Measurements from ENCODE around the gene MAST2.

MAST2 gene

GRCh38 chr1:45973121-45973520 is 169.7 kb downstream of the MAST2 start:
- TF ChIP-seq ZNF274 (IDR thresholded peaks at IDR 0.05; ENCODE audit: low read depth, low read length), result no peak
- no peak overlapping the region for H3K4me3 ChIP-seq (ENCODE audit: low read length)

DNA sequence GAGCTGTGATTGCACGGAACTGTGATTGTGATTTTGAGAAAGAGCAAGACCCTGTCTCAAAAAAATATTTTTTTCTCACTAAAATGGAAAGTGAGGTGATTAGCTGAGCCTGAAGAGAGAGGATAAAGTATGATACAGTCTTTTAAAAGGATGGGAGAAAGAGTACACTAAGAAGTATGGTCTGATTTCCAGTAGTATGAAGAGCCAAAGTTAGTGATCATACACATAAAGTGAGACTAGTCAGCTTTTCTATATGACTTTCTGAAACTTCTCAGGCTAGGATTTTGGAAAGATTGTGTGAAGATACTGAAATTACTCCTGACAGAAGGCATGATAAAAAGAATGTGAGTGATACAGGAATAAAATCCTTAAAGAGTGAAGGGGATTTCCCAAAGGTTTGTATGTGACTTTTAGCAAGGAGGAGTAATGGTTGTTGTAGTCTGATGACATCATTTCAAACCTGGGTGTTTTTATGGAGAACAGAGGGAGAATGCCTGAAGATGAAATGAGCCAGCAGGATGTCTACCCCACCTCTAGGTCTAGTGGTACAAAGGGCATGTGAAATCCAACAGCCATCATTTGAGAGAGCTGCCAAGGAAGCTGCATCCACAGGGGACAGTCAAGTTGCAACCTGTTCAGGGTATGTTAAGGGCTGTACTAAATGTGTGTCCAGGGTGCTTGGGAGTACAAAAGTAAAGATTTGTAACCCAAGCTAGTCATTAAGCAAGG is 171.3 kb downstream of the MAST2 start:
- no peak overlapping the region for H3K4me3 ChIP-seq (ENCODE audit: low read length)
- no peak for TF ChIP-seq ZNF274 (IDR thresholded peaks at IDR 0.05; ENCODE audit: low read depth, low read length)

DNA sequence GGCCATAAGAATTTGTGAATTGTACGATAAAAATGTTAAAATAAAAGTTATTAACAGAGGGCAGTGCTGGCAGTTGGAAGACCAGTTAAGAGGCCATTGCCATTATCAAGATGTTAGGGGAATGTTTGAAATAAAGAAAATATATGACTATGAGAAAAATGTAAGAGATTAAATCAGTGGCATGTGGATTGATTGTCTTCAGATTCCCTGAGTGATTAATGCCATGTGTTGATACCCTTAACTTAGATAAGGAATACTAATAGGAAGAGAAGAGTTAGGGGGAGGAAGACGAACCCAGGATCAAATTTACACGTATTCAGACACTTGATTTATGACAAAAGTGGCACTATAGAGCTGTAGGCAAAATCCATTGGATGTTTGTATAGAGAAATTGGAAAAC is 173.2 kb downstream of the MAST2 start:
- TF ChIP-seq ZNF274 (IDR thresholded peaks at IDR 0.05; ENCODE audit: low read depth, low read length), result no peak
- H3K4me3 ChIP-seq (ENCODE audit: low read length), result no peak overlapping the region

DNA sequence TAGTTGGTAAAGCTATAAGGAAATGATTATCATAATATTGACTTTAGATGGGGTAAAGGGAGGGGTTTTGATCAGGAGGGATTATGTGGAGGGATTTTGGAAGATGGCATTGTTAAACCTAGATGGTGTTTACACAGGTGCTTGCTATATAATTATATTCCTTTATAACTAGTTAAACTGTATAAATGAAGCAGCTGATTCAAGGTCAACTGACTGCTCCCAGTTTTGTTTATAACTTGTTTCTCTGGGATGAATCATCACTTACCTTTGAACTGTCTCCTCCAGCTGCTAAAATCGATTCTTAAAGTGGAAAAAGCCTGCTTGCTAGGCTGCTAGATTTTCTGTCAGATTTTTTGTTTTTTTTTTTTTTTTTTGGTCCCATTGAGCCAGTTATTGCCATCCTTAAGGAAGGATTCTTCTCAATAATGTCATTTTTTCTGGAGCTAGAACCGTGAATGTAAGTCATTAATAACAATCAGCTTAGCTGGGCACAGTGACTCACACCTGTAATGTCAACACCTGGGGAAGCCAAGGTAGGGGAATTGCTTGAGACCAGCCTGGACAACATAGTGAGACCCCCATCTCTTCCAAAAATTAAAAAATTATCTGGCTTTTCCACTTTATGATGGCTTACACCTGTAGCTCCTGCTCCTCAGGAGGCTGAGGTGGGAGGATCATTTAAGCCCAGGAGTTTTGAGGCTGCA is 175.8 kb downstream of the MAST2 start:
- TF ChIP-seq ZNF274 (IDR thresholded peaks at IDR 0.05; ENCODE audit: low read depth, low read length), result no peak
- H3K4me3 ChIP-seq (ENCODE audit: low read length), result no peak overlapping the region

DNA sequence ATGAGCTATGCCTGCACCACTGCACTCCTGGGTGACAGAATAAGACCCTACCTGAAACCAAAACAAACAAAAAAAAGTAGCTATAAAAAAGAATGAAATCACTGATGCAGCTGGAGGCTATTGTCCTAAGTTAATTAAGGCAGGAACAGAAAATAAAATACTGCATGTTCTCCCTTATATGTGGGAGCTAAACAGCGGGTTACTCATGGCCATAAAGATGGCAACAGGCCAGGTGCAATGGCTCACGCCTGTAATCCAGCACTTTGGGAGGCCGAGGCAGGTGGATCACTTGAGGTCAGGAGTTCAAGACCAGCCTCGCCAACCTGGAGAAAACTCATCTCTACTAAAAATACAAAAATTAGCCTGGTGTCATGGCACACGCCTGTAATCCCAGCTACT is 176.4 kb downstream of the MAST2 start:
- H3K4me3 ChIP-seq (ENCODE audit: low read length), result no peak overlapping the region
- TF ChIP-seq ZNF274 (IDR thresholded peaks at IDR 0.05; ENCODE audit: low read depth, low read length), result no peak

- no peak for TF ChIP-seq ZNF274 (IDR thresholded peaks at IDR 0.05; ENCODE audit: low read depth, low read length)
- H3K4me3 ChIP-seq (ENCODE audit: low read length), result no peak overlapping the region
Observed at GRCh38 chr1:45982359-45982758, 178.9 kb downstream of the MAST2 start.

- no peak overlapping the region for H3K4me3 ChIP-seq (ENCODE audit: low read length)
- TF ChIP-seq ZNF274 (IDR thresholded peaks at IDR 0.05; ENCODE audit: low read depth, low read length), result no peak
Observed at GRCh38 chr1:45983967-45984366, 180.6 kb downstream of the MAST2 start.

- H3K4me3 ChIP-seq (ENCODE audit: low read length), result no peak overlapping the region
- TF ChIP-seq ZNF274 (IDR thresholded peaks at IDR 0.05; ENCODE audit: low read depth, low read length), result no peak
Observed at GRCh38 chr1:45987204-45987603, 183.8 kb downstream of the MAST2 start.

DNA sequence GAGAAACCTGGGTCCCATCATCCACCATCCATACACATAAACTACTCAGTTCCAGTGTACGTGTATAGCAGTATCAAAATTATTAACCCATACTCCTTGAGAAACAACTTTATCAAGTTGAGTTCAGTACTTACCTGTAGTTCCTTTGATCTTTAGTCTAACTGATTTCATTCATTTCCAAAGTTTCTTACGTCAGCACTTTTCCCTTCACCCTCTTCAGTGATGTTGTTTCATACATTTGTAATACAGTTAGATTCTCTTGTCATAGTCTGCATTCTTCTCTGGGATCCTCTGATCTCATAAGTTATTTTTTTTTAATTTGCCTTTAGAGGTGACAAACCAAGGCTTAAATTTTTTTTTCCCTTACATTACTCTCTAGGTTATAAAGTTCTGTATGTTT is 185.8 kb downstream of the MAST2 start:
- no peak overlapping the region for H3K4me3 ChIP-seq (ENCODE audit: low read length)
- no peak for TF ChIP-seq ZNF274 (IDR thresholded peaks at IDR 0.05; ENCODE audit: low read depth, low read length)

GRCh38 chr1:45994423-45994822 is 191.0 kb downstream of the MAST2 start:
- no peak overlapping the region for H3K4me3 ChIP-seq (ENCODE audit: low read length)
- TF ChIP-seq ZNF274 (IDR thresholded peaks at IDR 0.05; ENCODE audit: low read depth, low read length), result no peak

DNA sequence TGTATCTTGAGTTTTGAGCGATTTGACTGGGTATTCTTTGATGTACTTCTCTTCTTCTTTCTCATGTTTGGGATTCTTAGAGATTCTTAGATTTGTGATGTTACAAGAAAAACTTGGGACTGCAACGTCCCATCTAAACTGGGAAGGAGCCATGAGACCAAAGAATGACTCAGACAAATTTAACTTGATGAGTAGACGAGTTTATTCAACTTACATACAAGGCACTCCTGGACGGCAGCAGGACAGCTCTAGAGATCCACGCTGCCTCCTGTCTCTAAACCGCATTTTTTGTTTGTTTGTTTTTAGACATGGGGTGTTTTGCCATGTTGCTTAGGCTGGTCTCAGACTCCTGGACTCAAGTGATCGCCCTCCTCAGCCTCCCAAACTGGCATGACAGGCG is 191.9 kb downstream of the MAST2 start:
- no peak for TF ChIP-seq ZNF274 (IDR thresholded peaks at IDR 0.05; ENCODE audit: low read depth, low read length)

GRCh38 chr1:45998020-45998617 is 194.7 kb downstream of the MAST2 start:
- H3K4me3 ChIP-seq (ENCODE audit: low read length), result no peak overlapping the region
- TF ChIP-seq ZNF274 (IDR thresholded peaks at IDR 0.05; ENCODE audit: low read depth, low read length), result no peak

More for the DNA sequence above, 191.9 kb downstream of the MAST2 start:
- no peak overlapping the region for H3K4me3 ChIP-seq (ENCODE audit: low read length)

DNA sequence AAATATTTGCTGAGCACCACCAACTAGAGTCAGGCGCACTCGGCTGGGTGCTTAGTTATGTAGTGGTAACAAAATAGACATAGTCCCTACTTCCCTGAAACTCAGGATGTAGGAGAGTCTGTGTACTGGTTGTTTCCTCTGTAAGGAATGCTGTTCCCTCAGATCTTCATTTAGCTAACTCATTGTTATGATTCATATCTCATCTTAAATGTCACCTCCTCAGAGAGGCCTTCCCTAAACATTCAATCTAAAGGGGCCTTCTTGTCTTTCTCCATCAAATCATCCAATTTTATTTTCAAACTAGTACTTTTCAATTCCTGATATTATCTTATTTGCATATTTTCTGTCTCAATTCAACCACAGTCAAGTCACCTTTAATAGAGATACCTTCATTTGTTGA is 196.1 kb downstream of the MAST2 start:
- TF ChIP-seq ZNF274 (IDR thresholded peaks at IDR 0.05; ENCODE audit: low read depth, low read length), result no peak
- no peak overlapping the region for H3K4me3 ChIP-seq (ENCODE audit: low read length)

DNA sequence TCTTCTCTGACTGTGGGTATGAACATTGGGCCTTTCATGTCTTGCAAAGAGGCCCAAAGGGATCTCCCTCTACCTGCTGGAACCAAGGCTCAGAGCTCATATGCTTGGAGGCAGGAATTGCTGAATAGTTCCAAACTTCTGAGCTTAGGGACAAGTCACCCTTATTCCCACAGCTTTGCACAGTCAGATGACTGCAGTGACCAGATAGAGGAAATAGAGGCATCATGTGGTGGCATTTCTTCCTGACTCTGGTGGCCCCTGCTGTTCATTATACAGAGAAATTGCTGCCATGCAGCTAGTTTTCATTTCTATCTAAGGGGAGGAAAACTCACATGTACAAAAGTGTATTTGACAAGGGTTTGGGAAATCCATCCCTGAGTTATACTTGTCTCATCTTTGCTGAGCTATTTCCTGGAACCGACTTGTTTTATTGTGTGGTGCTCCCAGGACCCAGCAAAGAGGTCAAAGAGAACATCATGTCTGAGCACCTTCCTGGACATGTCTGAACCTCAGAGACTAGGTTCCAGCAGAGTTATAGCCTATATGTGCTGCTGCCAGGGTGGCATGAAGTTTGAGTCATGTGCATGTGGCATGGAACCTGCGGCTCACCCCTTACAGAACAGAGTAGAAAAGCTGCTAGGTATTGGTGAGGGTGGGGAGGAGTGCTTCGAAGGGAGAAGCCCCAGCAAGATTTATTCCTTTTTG is 197.8 kb downstream of the MAST2 start:
- no peak for TF ChIP-seq ZNF274 (IDR thresholded peaks at IDR 0.05; ENCODE audit: low read depth, low read length)
- no peak overlapping the region for H3K4me3 ChIP-seq (ENCODE audit: low read length)

Measured in GM08714 (cell line).